K562 (cell line): ENCODE measurements around the gene TBCCD1. TPM values are rescaled to one million over a fixed set of nuclear protein-coding genes. Genes with fewer than 3 reads are reported as not detected.

ENCODE experiments used
- ARID1B ChIP-seq: fragments of 450-650 bp; IDR thresholded peaks from 2 replicates; pipeline ENCODE4 v1.6.1; 2016; ENCODE audit warnings: antibody characterized with exemption, mild to moderate bottlenecking, inconsistent platforms
- CBX3 ChIP-seq, 2 experiments: IDR thresholded peaks; 1 replicate in 1 of 2; 2 replicates in 1 of 2; pipeline ENCODE4 v1.6.1; 2012; ENCODE audit warnings: inconsistent platforms in 2 of 2, low read length in 2 of 2, borderline replicate concordance in 1 of 2, control low read depth in 1 of 2
- CHD4 ChIP-seq: fragments of 200-600 bp; sonication (generic); IDR thresholded peaks from 3 replicates; pipeline ENCODE4 v1.6.1; 2012; ENCODE audit warnings: low read depth, mild to moderate bottlenecking, mixed read lengths, low read length, inconsistent platforms; ENCODE audit not compliant: insufficient read depth, insufficient replicate concordance, poor library complexity, severe bottlenecking
- CXXC5 ChIP-seq: fragments of 250-450 bp; sonication (Bioruptor Pico); IDR thresholded peaks from 2 replicates; pipeline ENCODE4 v1.8.0; 2022; ENCODE audit warnings: inconsistent platforms, mild to moderate bottlenecking, moderate library complexity
- ETS2 ChIP-seq: IDR thresholded peaks from 2 replicates; pipeline ENCODE4 v1.6.1; 2016; ENCODE audit warnings: borderline replicate concordance, missing genetic modification characterization, mild to moderate bottlenecking, moderate library complexity, missing compliant biosample characterization; ENCODE audit not compliant: poor library complexity, severe bottlenecking
- GABPA ChIP-seq: fragments of 200-800 bp; sonication (Bioruptor generic); conservative IDR thresholded peaks from 2 replicates; pipeline ENCODE4 v1.6.1; 2016; ENCODE audit warnings: low read depth, missing genetic modification characterization, missing compliant biosample characterization
- HSF4 ChIP-seq: fragments of 250-450 bp; sonication (Bioruptor Pico); IDR thresholded peaks from 2 replicates; pipeline ENCODE4 v2.1.2; 2022; ENCODE audit warnings: mild to moderate bottlenecking, moderate library complexity, borderline replicate concordance
- JUND ChIP-seq, 2 experiments: IDR thresholded peaks; 2 replicates in 1 of 2; 3 replicates in 1 of 2; pipeline ENCODE4 v1.6.1; 2011; ENCODE audit warnings: borderline replicate concordance in 2 of 2, low read depth in 2 of 2, low read length in 2 of 2, improper control_type of control experiment in 1 of 2, missing biosample characterization in 1 of 2, missing genetic modification characterization in 1 of 2, missing genetic modification reagents in 1 of 2
- MIER1 ChIP-seq: fragments of 450-650 bp; IDR thresholded peaks from 2 replicates; pipeline ENCODE4 v1.6.1; 2016; ENCODE audit warnings: antibody characterized with exemption, mild to moderate bottlenecking, low read depth
- NUFIP1 ChIP-seq: fragments of 450-650 bp; IDR thresholded peaks from 2 replicates; pipeline ENCODE4 v1.6.1; 2018; ENCODE audit not compliant: partially characterized antibody
- POU5F1 ChIP-seq: fragments of 150-350 bp; IDR thresholded peaks from 2 replicates; pipeline ENCODE4 v1.6.1; 2014; ENCODE audit warnings: borderline replicate concordance, low read length, low read depth, mild to moderate bottlenecking; ENCODE audit not compliant: partially characterized antibody
- PRPF4 ChIP-seq: fragments of 200-400 bp; formaldehyde crosslinking; IDR thresholded peaks from one replicate; pipeline ENCODE4 v1.6.1; 2017; ENCODE audit warnings: low read length, low read depth, mild to moderate bottlenecking; ENCODE audit not compliant: insufficient read depth, poor library complexity, severe bottlenecking
- SMARCA4 ChIP-seq: fragments of 450-650 bp; IDR thresholded peaks from 2 replicates; pipeline ENCODE4 v1.6.1; 2016
- TCF3 ChIP-seq: sonication (generic); formaldehyde crosslinking; IDR thresholded peaks from 2 replicates; pipeline ENCODE4 v1.4.0; 2020; ENCODE audit warnings: mild to moderate bottlenecking, missing genetic modification reagents
- TEAD1 ChIP-seq, 2 experiments: fragments of 450-650 bp in 1 of 2; sonication (generic) in 1 of 2; formaldehyde crosslinking; IDR thresholded peaks; 2 replicates each; pipeline versions ENCODE4 v1.4.0 to v1.8.0; 2020 to 2022; ENCODE audit warnings: mild to moderate bottlenecking in 2 of 2, missing genetic modification reagents in 1 of 2
- XRCC3 ChIP-seq: fragments of 450-650 bp; IDR thresholded peaks from 2 replicates; pipeline ENCODE4 v1.6.1; 2017; ENCODE audit warnings: mild to moderate bottlenecking, moderate library complexity
- ZEB2 ChIP-seq: fragments of 450-650 bp; IDR thresholded peaks from 2 replicates; pipeline ENCODE4 v1.6.1; 2016
- ZKSCAN3 ChIP-seq: fragments of 250-450 bp; sonication (Bioruptor Pico); IDR thresholded peaks from 2 replicates; pipeline ENCODE4 v1.4.0; 2020
- ZNF311 ChIP-seq: fragments of 250-450 bp; sonication (Bioruptor Pico); IDR thresholded peaks from 2 replicates; pipeline ENCODE4 v1.4.0; 2020; ENCODE audit warnings: mild to moderate bottlenecking, moderate library complexity
- ZNF41 ChIP-seq: fragments of 250-450 bp; sonication (Bioruptor Pico); conservative IDR thresholded peaks from 2 replicates; pipeline ENCODE4 v1.4.0; 2020; ENCODE audit warnings: mild to moderate bottlenecking
- ZNF583 ChIP-seq: fragments of 250-450 bp; sonication (Bioruptor Pico); IDR thresholded peaks from 2 replicates; pipeline ENCODE4 v1.4.0; 2020
- ZNF644 ChIP-seq: fragments of 200-800 bp; sonication (Bioruptor generic); IDR thresholded peaks from 2 replicates; pipeline ENCODE4 v1.6.1; 2016; ENCODE audit warnings: low read depth, missing genetic modification characterization, missing compliant biosample characterization
- ZNF79 ChIP-seq: fragments of 250-450 bp; sonication (Bioruptor Pico); IDR thresholded peaks from 2 replicates; pipeline ENCODE4 v1.4.0; 2020; ENCODE audit warnings: low read depth, mild to moderate bottlenecking, moderate library complexity
- polyA plus RNA-seq, 8 experiments: library from polyadenylated mRNA; depleted of rRNA in 4 of 8; stranded (reverse) in 5 of 8; unstranded in 3 of 8; fragments of >200 nt; fragmentation: Nextera tagmentation in 2 of 8; fragmentation: Illumina TruSeq in 1 of 8; extraction: Ambion mirVana in 2 of 8; extraction: Trizol in 1 of 8; gene quantifications; 2 replicates each; pipeline versions ENCODE4 v1.2.1 to v1.2.3, GENCODE V29; 2011 to 2014; ENCODE audit warnings: inconsistent platforms in 1 of 8, missing spikeins in 1 of 8
- total RNA-seq, 7 experiments: library from RNA; depleted of rRNA in 6 of 7; stranded (reverse); fragments of >200 nt in 6 of 7; fragmentation: Illumina TruSeq in 2 of 7; extraction: Trizol in 2 of 7; gene quantifications; 2 replicates each; pipeline versions ENCODE4 v1.2.1 to v1.2.3, GENCODE V29; 2011 to 2021; ENCODE audit warnings: low replicate concordance in 1 of 7
- TF ChIP-seq, protein P1 (sequence below): fragments of 250-450 bp; sonication (Bioruptor Pico); IDR thresholded peaks from 2 replicates; pipeline ENCODE4 v1.4.0; 2020; ENCODE audit warnings: mild to moderate bottlenecking, moderate library complexity
- TF ChIP-seq, protein P2 (sequence below): fragments of 250-450 bp; sonication (Bioruptor Pico); IDR thresholded peaks from 2 replicates; pipeline ENCODE4 v1.8.0; 2021; ENCODE audit warnings: borderline replicate concordance, mild to moderate bottlenecking, moderate library complexity; ENCODE audit not compliant: poor library complexity, severe bottlenecking

Gene TBCCD1
- total and polyA plus RNA-seq, 9 of the 15 experiments (the other 6 are each of a cell fraction or from before 2014, with no cell fraction given) = 17.7 to 31.1 (median 21.2) TPM

DNA sequence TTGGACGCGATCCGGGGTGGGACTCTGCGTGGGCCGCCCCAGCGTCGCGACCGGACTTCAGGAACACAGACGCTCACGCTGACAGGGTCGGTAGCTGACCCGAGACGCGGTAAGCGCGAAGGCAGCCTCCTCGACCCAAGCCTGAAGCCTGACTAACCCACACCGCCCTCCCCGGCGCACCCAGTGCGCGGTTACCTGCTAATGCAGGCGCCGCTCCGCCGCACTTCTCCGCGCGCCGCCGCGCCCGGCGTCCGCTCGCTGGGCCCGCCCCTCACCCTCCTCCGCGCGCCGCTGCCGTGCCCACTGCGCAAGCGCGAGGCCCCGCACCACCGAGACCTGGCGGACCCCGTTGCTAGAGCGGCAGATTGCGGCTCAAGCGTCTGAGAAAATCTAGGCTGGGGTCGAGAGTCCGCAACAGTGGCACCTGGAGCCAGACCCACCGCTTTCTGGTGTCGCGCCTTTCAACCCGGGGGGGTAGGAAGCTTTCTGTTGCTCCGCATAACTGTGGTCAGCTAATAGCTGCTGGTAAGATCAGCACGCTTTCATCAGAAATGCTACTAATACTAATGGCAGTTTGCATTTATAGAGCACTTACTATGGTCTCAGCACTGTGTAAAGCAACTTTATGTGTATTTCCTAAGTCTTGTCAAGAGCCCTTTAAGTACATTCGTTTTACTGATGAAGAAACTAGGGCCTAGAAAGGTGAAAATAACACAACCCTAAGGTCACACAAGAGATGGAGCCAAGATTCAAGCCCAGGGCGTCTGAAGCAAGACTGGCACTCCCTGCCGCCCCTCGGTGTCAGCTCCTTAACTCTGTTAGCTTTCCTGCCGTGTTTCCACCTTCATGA lies at the start of gene TBCCD1 (continued):
- TF ChIP-seq TEAD1 (CRISPR knock-in tag; IDR thresholded peaks at IDR 0.05) (no peak; a peak in 1 of 4 replicates), ZNF311 (CRISPR knock-in tag) (no peak), ETS2 (no peak), POU5F1 (no peak), XRCC3 (no peak), ZEB2 (no peak), ZNF583 (CRISPR knock-in tag) (no peak), ZNF79 (CRISPR knock-in tag) (no peak), CHD4 (no peak), JUND (IDR thresholded peaks at IDR 0.05; ENCODE audit: borderline replicate concordance, low read depth, low read length) (peak; percentile 19; the same call in 1 of the 2 replicates), JUND (tag; IDR thresholded peaks at IDR 0.05; ENCODE audit: borderline replicate concordance, low read depth, low read length) (no peak; the same call in 2 of the 3 replicates), ARID1B (no peak), NUFIP1 (no peak), PRPF4 (no peak), SMARCA4 (peak; percentile 12; the same call in 1 of the 2 replicates), ZNF41 (CRISPR knock-in tag) (no peak), MIER1 (no peak), CBX3 (IDR thresholded peaks at IDR 0.05; ENCODE audit: borderline replicate concordance in 1 of 2, low read length in 2 of 2) (no peak), HSF4 (0 out of 2 replicates have a peak, but pooled peaks have one; percentile 4), CXXC5 (CRISPR knock-in tag) (peak; percentile 97), GABPA (peak; percentile 15; the same call in 1 of the 2 replicates), TCF3 (no peak), ZKSCAN3 (CRISPR knock-in tag) (no peak), ZNF644 (tag) (no peak)
- TF ChIP-seq, protein P1, sequence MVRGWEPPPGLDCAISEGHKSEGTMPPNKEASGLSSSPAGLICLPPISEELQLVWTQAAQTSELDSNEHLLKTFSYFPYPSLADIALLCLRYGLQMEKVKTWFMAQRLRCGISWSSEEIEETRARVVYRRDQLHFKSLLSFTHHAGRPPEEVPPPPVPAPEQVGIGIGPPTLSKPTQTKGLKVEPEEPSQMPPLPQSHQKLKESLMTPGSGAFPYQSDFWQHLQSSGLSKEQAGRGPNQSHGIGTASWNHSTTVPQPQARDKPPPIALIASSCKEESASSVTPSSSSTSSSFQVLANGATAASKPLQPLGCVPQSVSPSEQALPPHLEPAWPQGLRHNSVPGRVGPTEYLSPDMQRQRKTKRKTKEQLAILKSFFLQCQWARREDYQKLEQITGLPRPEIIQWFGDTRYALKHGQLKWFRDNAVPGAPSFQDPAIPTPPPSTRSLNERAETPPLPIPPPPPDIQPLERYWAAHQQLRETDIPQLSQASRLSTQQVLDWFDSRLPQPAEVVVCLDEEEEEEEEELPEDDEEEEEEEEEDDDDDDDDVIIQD (CRISPR knock-in tag) = no peak
- TF ChIP-seq, protein P2, sequence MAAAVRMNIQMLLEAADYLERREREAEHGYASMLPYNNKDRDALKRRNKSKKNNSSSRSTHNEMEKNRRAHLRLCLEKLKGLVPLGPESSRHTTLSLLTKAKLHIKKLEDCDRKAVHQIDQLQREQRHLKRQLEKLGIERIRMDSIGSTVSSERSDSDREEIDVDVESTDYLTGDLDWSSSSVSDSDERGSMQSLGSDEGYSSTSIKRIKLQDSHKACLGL (CRISPR knock-in tag) = no peak
